WI38 (cell line): ENCODE measurements around the gene PKN2.

Experiments
- H3K4me3 ChIP-seq: 2 replicates; pipeline ENCODE4 v1.5.1; 2011; ENCODE audit warnings: low read depth, mild to moderate bottlenecking, control low read depth, low read length
- TF ChIP-seq, protein P1 (sequence below): IDR thresholded peaks from 2 replicates; pipeline ENCODE4 v1.5.1; 2012; ENCODE audit warnings: low read depth, mild to moderate bottlenecking, control low read depth, low read length

PKN2 gene

DNA sequence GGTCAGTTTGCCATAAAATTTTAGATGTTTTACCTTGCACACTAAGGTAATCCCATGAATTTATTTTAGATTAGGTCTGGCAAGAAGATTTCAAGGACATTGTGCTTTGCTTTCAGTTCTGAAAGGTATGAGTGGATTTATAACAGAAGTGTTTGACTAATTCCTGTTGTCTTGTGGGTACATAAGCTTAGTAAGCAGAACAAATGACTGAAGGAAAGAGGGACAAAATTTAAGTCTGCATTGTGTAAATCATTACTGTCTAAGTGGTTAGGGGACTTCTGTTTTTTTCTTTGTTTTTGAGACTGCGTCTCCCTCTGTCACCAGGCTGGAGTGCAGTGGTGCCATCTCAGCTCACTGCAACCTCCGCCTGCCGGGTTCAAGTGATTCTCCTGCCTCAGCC, 60.1 kb downstream of the PKN2 start:
- TF ChIP-seq, protein P1, sequence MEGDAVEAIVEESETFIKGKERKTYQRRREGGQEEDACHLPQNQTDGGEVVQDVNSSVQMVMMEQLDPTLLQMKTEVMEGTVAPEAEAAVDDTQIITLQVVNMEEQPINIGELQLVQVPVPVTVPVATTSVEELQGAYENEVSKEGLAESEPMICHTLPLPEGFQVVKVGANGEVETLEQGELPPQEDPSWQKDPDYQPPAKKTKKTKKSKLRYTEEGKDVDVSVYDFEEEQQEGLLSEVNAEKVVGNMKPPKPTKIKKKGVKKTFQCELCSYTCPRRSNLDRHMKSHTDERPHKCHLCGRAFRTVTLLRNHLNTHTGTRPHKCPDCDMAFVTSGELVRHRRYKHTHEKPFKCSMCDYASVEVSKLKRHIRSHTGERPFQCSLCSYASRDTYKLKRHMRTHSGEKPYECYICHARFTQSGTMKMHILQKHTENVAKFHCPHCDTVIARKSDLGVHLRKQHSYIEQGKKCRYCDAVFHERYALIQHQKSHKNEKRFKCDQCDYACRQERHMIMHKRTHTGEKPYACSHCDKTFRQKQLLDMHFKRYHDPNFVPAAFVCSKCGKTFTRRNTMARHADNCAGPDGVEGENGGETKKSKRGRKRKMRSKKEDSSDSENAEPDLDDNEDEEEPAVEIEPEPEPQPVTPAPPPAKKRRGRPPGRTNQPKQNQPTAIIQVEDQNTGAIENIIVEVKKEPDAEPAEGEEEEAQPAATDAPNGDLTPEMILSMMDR = no peak
- no peak overlapping the region for H3K4me3 ChIP-seq

DNA sequence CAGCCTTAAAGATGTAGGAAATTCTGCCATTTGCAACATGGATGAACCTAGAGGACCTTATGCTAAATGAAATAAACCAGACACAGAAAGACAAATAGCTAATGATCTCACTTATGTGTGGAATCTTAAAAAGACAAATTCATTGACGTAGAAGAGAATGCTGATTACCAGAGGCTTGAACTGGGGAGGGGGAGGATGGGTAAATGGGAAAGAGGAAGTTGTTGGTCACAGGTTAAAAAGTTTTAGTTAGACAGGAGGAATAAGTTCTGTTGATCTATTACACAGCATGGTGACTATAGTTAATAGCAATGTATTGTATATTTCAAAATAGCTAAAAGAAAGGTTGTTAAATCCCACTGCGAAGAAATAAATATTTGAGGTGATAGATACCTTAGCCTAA, 62.8 kb downstream of the PKN2 start:
- TF ChIP-seq, protein P1 = no peak
- no peak overlapping the region for H3K4me3 ChIP-seq

DNA sequence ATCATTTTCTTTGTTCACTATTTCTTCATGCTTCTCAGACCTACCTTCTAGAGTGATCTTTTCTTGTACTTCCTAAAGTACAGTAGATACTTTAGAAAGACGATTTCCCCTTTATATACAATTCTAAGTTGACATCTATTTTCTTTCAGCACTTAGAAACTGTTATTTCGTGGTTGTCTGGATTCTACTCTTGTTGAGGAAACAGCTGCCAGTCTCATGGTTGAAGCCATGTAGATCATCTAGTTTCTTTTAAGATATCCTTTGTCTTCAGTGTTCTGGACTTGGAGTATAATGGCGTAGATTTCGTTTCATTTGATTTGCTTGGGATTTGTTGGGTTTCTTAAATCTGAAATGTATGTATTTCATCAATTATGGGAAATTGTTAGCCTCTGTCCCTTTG, 67.6 kb downstream of the PKN2 start:
- TF ChIP-seq, protein P1 = no peak
- H3K4me3 ChIP-seq = no peak overlapping the region

DNA sequence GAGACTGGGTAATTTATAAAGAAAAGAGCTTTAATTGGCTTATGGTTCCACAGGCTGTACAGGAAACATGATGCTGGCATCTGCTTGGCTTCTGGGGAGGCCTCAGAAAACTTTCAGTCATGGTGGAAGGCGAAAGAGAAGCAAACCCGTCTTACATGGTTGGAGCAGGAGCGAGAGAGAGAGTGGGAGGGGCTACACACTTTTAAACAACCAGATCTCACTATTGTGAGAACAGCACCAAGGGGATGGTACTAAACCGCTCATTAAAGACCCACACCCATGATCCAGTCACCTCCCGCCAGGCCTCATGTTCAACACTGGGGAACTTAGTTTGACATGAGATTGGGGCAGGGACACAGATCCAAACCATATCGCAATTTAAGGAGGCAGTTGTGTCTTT, 69.4 kb downstream of the PKN2 start:
- H3K4me3 ChIP-seq = no peak overlapping the region
- TF ChIP-seq, protein P1 = no peak

DNA sequence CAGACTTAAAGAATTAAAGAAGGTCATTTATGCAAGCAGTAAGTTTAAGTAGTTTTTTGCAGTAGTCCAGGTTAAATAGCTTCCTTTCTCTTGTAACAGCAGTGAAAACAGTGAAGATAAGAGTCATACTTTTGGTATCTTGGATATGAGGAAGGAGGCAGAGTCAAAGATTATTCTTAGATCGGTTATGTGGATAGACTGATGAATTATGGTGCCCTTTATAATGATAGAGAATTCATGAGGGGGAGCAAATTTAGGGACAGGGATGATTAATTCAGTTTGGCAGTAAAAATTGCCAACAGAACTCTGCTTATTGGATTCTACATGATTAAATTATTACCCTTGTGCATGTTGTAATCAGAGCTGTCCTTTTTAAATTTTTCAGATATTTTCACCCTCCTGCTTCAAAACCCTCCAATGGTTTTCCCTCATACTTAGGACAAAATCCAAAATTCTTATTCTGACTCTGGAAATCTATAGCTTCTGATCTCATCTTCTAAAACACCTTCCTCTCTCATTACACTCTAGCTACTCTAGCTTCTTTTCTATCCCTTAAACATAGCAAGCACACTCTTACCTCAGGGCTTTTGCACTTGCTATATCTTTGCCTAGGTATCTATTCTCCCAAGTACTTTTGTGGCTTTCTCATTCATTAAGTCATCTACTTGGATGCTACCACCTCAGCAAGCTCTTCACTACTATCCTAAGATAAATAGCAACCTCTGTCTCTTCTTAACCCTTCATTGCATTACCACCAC, 79.8 kb downstream of the PKN2 start:
- H3K4me3 ChIP-seq = no peak overlapping the region
- TF ChIP-seq, protein P1 = no peak

DNA sequence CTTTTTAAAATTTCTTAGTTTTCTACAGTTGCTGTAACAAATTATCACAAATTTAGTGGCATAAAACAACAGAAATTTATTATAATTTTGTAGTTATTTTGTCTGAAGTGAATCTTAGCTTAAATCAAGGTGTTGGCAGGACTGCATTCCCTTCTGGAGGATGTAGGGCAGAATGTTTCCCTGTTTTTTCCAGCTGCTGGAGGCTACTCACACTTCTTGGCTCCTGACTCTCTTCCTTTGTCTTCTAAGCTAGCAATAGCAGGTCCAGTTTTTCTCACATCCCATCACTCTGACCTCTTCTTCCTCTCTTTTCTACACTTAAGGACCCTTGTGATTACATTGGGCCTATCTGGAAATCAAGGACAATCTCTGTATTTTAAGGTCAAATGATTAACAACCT, 84.1 kb downstream of the PKN2 start:
- TF ChIP-seq, protein P1 = no peak
- no peak overlapping the region for H3K4me3 ChIP-seq

DNA sequence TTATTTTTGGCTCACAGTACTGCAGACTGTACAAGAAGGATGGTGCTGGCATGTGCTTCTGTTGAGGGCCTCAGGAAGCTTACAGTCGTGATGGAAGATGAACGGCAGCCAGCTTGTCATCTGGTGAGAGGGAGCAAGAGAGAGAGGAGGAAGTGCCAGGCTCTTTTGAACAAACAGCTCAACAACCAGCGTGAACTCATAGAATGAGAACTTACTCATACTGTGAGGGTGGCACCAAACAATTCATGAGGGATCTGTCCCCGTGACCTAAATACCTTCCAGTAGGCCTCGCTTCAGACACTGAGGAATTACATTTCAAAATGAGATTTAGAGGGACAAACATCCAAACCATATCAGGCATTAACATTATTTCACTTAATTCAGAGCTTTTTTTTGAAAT, 84.7 kb downstream of the PKN2 start:
- TF ChIP-seq, protein P1 = no peak
- H3K4me3 ChIP-seq = no peak overlapping the region
